ENCODE results near the gene SNCAIP. TPM values are rescaled to one million over a fixed set of nuclear protein-coding genes. Genes with fewer than 3 reads are reported as not detected.
A peak's percentile ranks its signal among the peaks of the same experiment; 100 is the strongest.

Gene SNCAIP
- total and polyA plus RNA-seq, 8 donors = 0.45 to 10.6 (median 2.6) TPM; not detected in 1

DNA sequence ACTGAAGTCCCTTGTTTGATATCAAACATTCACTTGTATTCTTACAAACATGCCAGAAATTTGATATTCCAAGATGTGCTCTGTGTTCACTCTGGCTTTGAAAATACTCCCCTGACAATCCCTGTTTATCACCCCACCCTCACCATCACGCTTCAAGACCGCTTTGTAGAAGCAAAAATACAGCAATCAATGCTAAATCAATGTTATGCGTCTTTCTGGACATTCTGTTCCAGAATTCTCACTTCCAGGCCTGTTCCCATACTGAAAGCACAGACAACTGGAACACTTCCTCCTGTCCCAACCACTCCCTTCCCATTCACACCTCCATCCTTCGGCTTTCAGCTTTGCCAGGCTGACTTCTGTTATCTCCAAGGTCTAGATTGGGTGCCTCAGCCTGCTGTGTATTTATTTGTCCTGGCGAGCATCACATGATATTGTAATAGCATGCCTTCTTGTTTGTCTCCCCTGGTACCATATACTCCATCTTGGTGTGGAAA is 72.8 kb downstream of the SNCAIP start:
- Histone ChIP-seq H3K9me3 (no peaks in the 10 kb centered on the region), H3K36me3 (no peaks in the 10 kb centered on the region), H3K27ac (no peak overlapping the region), H3K4me3 (no peak overlapping the region), H3K27me3 (no peaks in the 10 kb centered on the region), H3K4me1 (peaks cover 0 to 7% (median 0%) of the 10 kb centered on the region in 4 donors)
- DNase-seq = no peak
- intact Hi-C loops (cut with DNase I; ENCODE audit: low total_unique reads) = no loop called here
- 79 to 89% (median 81%) methylated on average over 5 of the region's 5 CpGs for WGBS, 5 donors
- TF ChIP-seq, protein P1, sequence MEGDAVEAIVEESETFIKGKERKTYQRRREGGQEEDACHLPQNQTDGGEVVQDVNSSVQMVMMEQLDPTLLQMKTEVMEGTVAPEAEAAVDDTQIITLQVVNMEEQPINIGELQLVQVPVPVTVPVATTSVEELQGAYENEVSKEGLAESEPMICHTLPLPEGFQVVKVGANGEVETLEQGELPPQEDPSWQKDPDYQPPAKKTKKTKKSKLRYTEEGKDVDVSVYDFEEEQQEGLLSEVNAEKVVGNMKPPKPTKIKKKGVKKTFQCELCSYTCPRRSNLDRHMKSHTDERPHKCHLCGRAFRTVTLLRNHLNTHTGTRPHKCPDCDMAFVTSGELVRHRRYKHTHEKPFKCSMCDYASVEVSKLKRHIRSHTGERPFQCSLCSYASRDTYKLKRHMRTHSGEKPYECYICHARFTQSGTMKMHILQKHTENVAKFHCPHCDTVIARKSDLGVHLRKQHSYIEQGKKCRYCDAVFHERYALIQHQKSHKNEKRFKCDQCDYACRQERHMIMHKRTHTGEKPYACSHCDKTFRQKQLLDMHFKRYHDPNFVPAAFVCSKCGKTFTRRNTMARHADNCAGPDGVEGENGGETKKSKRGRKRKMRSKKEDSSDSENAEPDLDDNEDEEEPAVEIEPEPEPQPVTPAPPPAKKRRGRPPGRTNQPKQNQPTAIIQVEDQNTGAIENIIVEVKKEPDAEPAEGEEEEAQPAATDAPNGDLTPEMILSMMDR (IDR thresholded peaks at IDR 0.05) = no peak
- TF ChIP-seq EP300 (IDR thresholded peaks at IDR 0.05) = no peak
- TF ChIP-seq POLR2A (IDR thresholded peaks at IDR 0.05) = no peak
- TF ChIP-seq POLR2AphosphoS5 (IDR thresholded peaks at IDR 0.05) = no peak

GRCh38 chr5:122385286-122385685 is 73.2 kb downstream of the SNCAIP start:
- no peak for DNase-seq
- Histone ChIP-seq H3K36me3 (no peaks in the 10 kb centered on the region), H3K9me3 (no peaks in the 10 kb centered on the region), H3K27me3 (no peaks in the 10 kb centered on the region), H3K4me3 (no peak overlapping the region), H3K4me1 (peaks cover 0 to 7% (median 0%) of the 10 kb centered on the region in 4 donors), H3K27ac (no peak overlapping the region)
- 89 to 95% (median 95%) methylated on average over 4 of the region's 4 CpGs for WGBS, 5 donors
- intact Hi-C loops (cut with DNase I; ENCODE audit: low total_unique reads) = no loop called here
- TF ChIP-seq, protein P1 (IDR thresholded peaks at IDR 0.05) = no peak
- no peak for TF ChIP-seq POLR2A (IDR thresholded peaks at IDR 0.05)
- no peak for TF ChIP-seq EP300 (IDR thresholded peaks at IDR 0.05)
- no peak for TF ChIP-seq POLR2AphosphoS5 (IDR thresholded peaks at IDR 0.05)

- H3K27ac ChIP-seq = no peak overlapping the region
- H3K4me1 ChIP-seq = peaks cover 0 to 7% (median 0%) of the 10 kb centered on the region in 4 donors
- H3K4me3 ChIP-seq = no peak overlapping the region
- TF ChIP-seq EP300 (IDR thresholded peaks at IDR 0.05) (no peak), POLR2A (IDR thresholded peaks at IDR 0.05) (no peak), POLR2AphosphoS5 (IDR thresholded peaks at IDR 0.05) (no peak)
- 81 to 93% (median 85%) methylated on average over 3 of the region's 3 CpGs for WGBS, 5 donors
- H3K27me3 ChIP-seq = no peaks in the 10 kb centered on the region
- no peaks in the 10 kb centered on the region for H3K36me3 ChIP-seq
- peak in 1 of 2 donors; percentile 38 for DNase-seq
- no peaks in the 10 kb centered on the region for H3K9me3 ChIP-seq
- intact Hi-C loops (cut with DNase I; ENCODE audit: low total_unique reads) = no loop called here
Measured at GRCh38 chr5:122385808-122386207, 73.8 kb downstream of the SNCAIP start.

GRCh38 chr5:122390154-122390553 is 78.1 kb downstream of the SNCAIP start:
- 86 to 91% (median 88%) methylated on average over 7 of the region's 7 CpGs for WGBS, 5 donors
- no peaks in the 10 kb centered on the region for H3K9me3 ChIP-seq
- H3K36me3 ChIP-seq = no peaks in the 10 kb centered on the region
- no peak overlapping the region for H3K27ac ChIP-seq
- no peak overlapping the region for H3K4me3 ChIP-seq
- DNase-seq = no peak
- intact Hi-C loops (cut with DNase I; ENCODE audit: low total_unique reads) = no loop called here
- TF ChIP-seq, protein P1 (IDR thresholded peaks at IDR 0.05) = no peak
- TF ChIP-seq EP300 (IDR thresholded peaks at IDR 0.05) (no peak), POLR2A (IDR thresholded peaks at IDR 0.05) (no peak), POLR2AphosphoS5 (IDR thresholded peaks at IDR 0.05) (no peak)
- H3K4me1 ChIP-seq = peaks cover 0 to 7% (median 0%) of the 10 kb centered on the region in 4 donors
- H3K27me3 ChIP-seq = no peaks in the 10 kb centered on the region

GRCh38 chr5:122390694-122391093 is 78.7 kb downstream of the SNCAIP start:
- 81 to 88% (median 87%) methylated on average over 3 of the region's 3 CpGs for WGBS, 5 donors
- no peak for TF ChIP-seq POLR2A (IDR thresholded peaks at IDR 0.05)
- no peak for TF ChIP-seq EP300 (IDR thresholded peaks at IDR 0.05)
- TF ChIP-seq POLR2AphosphoS5 (IDR thresholded peaks at IDR 0.05) = no peak
- TF ChIP-seq, protein P1 (IDR thresholded peaks at IDR 0.05) = no peak

More at GRCh38 chr5:122390694-122391093, 78.7 kb downstream of the SNCAIP start:
- no peaks in the 10 kb centered on the region for H3K9me3 ChIP-seq
- no peaks in the 10 kb centered on the region for H3K36me3 ChIP-seq
- peaks cover 0 to 7% (median 0%) of the 10 kb centered on the region in 4 donors for H3K4me1 ChIP-seq
- no peaks in the 10 kb centered on the region for H3K27me3 ChIP-seq
- DNase-seq = no peak
- no peak overlapping the region for H3K4me3 ChIP-seq
- no peak overlapping the region for H3K27ac ChIP-seq
- intact Hi-C loops (cut with DNase I; ENCODE audit: low total_unique reads) = no loop called here

Measured in stomach (tissue), 9 donors.